Spleen (tissue), 7 donors: ENCODE measurements around the gene CST11.

ENCODE experiments used
- CTCF ChIP-seq, 11 experiments: fragments of 200-600 bp in 7 of 11; fragments of 450-650 bp in 4 of 11; sonication (generic) in 4 of 11; IDR thresholded peaks in 8 of 11; conservative IDR thresholded peaks in 3 of 11; 1 replicate in 7 of 11; 2 replicates in 4 of 11; pipeline versions ENCODE4 v1.4.0 to v1.8.0; 2016 to 2021; ENCODE audit warnings: antibody characterized with exemption in 11 of 11, inconsistent platforms in 4 of 11, mild to moderate bottlenecking in 1 of 11
- POLR2A ChIP-seq, 3 donors: fragments of 450-650 bp; IDR thresholded peaks; one replicate each; pipeline ENCODE4 v1.5.1; 2017; ENCODE audit warnings: antibody characterized with exemption in 3 of 3, mild to moderate bottlenecking in 1 of 3
- POLR2AphosphoS5 ChIP-seq, 3 donors: sonication (generic); formaldehyde crosslinking; IDR thresholded peaks; one replicate each; pipeline ENCODE4 v1.5.1; 2017; ENCODE audit warnings: antibody characterized with exemption in 3 of 3
- donor health status: DM: no; HTN: no; CAD: no; lungs with moderate emphysema.
- donor health status: DM: no; HTN: no; CAD: no.
- donor health status: DM: no; HTN: no; CAD: no.

GRCh38 chr20:23482138-23482537 lies 29.5 kb upstream of the CST11 start:
- TF ChIP-seq POLR2AphosphoS5 (IDR thresholded peaks at IDR 0.05) = no peak
- no peak for TF ChIP-seq CTCF (IDR thresholded peaks at IDR 0.05 in 8 of 11, conservative IDR thresholded peaks at IDR 0.05 in 3 of 11)
- TF ChIP-seq POLR2A (IDR thresholded peaks at IDR 0.05) = no peak
